PC-3 (cell line): Measurements from ENCODE around the gene RHOB. TPM values are rescaled to one million over a fixed set of nuclear protein-coding genes. Genes with fewer than 3 reads are reported as not detected.
A peak's percentile ranks its signal among the peaks of the same experiment; 100 is the strongest.

Source experiments
- ATAC-seq: fragments of 200-7000 bp; cut with Tn5 transposase; 2 replicates; pipeline ENCODE4 v1.9.1; 2020; ENCODE audit warnings: mild to moderate bottlenecking, moderate library complexity
- BruUV-seq: library from RNA; stranded (reverse); fragments of 400-500 nt; replicated peaks from 2 replicates; lab custom pipeline; 2021; lab: Mats Ljungman, UMichigan
- CTCF ChIA-PET: fragments of 300-600 bp; sonication (Branson Sonifier 250); formaldehyde crosslinking; loops from one replicate; lab custom pipeline; 2022; ENCODE audit warnings: antibody characterized with exemption; lab: Charles Lee
- POLR2A ChIA-PET: fragments of 300-600 bp; sonication (Branson Sonifier 250); formaldehyde crosslinking; loops from one replicate; lab custom pipeline; 2022; ENCODE audit warnings: antibody characterized with exemption; ENCODE audit not compliant: unreplicated experiment; lab: Charles Lee
- DNase-seq: peaks from one replicate; pipeline ENCODE4 v3.0.0-alpha.2; 2015
- H2AFZ ChIP-seq: fragments of 300-600 bp; sonication (generic); 2 replicates; pipeline ENCODE4 v1.6.0; 2016; ENCODE audit warnings: antibody characterized with exemption, low read length
- H3F3A ChIP-seq: fragments of 300-600 bp; sonication (generic); one replicate; pipeline ENCODE4 v1.6.0; 2017; ENCODE audit warnings: antibody characterized with exemption, low read length, control low read depth, mild to moderate bottlenecking; ENCODE audit not compliant: unreplicated experiment
- H3K27ac ChIP-seq: fragments of 300-600 bp; sonication (generic); 2 replicates; pipeline ENCODE4 v1.5.1; 2016; ENCODE audit warnings: mild to moderate bottlenecking, low read length
- H3K27me3 ChIP-seq: fragments of 300-600 bp; sonication (generic); 2 replicates; pipeline ENCODE4 v1.6.1; 2016; ENCODE audit warnings: low read length, mixed read lengths
- H3K36me3 ChIP-seq: fragments of 300-600 bp; sonication (generic); 2 replicates; pipeline ENCODE4 v1.6.1; 2016; ENCODE audit warnings: low read depth, mixed run types, low read length, mixed read lengths
- H3K4me1 ChIP-seq: fragments of 300-600 bp; sonication (generic); 2 replicates; pipeline ENCODE4 v1.5.1; 2016; ENCODE audit warnings: low read length; ENCODE audit not compliant: insufficient read depth
- H3K4me2 ChIP-seq: fragments of 300-600 bp; sonication (generic); 2 replicates; pipeline ENCODE4 v1.6.0; 2016; ENCODE audit warnings: low read length
- H3K4me3 ChIP-seq: fragments of 300-600 bp; sonication (generic); 2 replicates; pipeline ENCODE4 v1.5.1; 2016; ENCODE audit warnings: mild to moderate bottlenecking, low read length, mixed read lengths
- H3K79me2 ChIP-seq: fragments of 300-600 bp; sonication (generic); 2 replicates; pipeline ENCODE4 v1.6.1; 2017; ENCODE audit warnings: low read length, mixed read lengths
- H3K9ac ChIP-seq: fragments of 300-600 bp; sonication (generic); 2 replicates; pipeline ENCODE4 v1.6.0; 2016; ENCODE audit warnings: mild to moderate bottlenecking, low read length
- H3K9me2 ChIP-seq: fragments of 300-600 bp; sonication (generic); replicated peaks from 2 replicates; pipeline ENCODE4 v1.6.1; 2016; ENCODE audit warnings: mixed run types, low read length, mixed read lengths
- H3K9me3 ChIP-seq: fragments of 300-600 bp; sonication (generic); 2 replicates; pipeline ENCODE4 v1.6.1; 2016; ENCODE audit warnings: low read length, mixed read lengths
- H4K20me1 ChIP-seq: fragments of 300-600 bp; sonication (generic); 2 replicates; pipeline ENCODE4 v1.6.1; 2016; ENCODE audit warnings: low read length, mixed read lengths
- CTCF ChIP-seq: fragments of 300-600 bp; sonication (generic); conservative IDR thresholded peaks from 2 replicates; pipeline ENCODE4 v1.5.1; 2017; ENCODE audit warnings: antibody characterized with exemption, low read depth, mild to moderate bottlenecking, low read length
- EZH2 ChIP-seq: fragments of 300-600 bp; sonication (generic); IDR thresholded peaks from one replicate; pipeline ENCODE4 v1.6.1; 2017; ENCODE audit warnings: antibody characterized with exemption, mild to moderate bottlenecking, low read length; ENCODE audit not compliant: unreplicated experiment
- EZH2phosphoT487 ChIP-seq: fragments of 300-600 bp; sonication (generic); IDR thresholded peaks from 2 replicates; pipeline ENCODE4 v1.6.1; 2018; ENCODE audit warnings: mild to moderate bottlenecking, antibody characterized with exemption, low read length, borderline replicate concordance
- intact Hi-C: fragments of 100-400 bp; cut with micrococcal nuclease; formaldehyde crosslinking; loops from 2 replicates; pipeline ENCODE4 v1.9.0; 2023
- total RNA-seq: library from RNA; depleted of rRNA; stranded (reverse); fragments of >200 nt; gene quantifications from 2 replicates; pipeline ENCODE4 v1.2.3, GENCODE V29; 2014

Gene RHOB
- total RNA-seq, 1 experiment from 2014 or later: 88.5 TPM

- no peak overlapping the region for H3K4me2 ChIP-seq
- H3K79me2 ChIP-seq: no peaks in the 10 kb centered on the region
- no peaks in the 10 kb centered on the region for H3K9me2 ChIP-seq
- no peaks in the 10 kb centered on the region for H4K20me1 ChIP-seq
- intact Hi-C loops: no loop called here
- no peak overlapping the region for H2AFZ ChIP-seq
- no peaks in the 10 kb centered on the region for H3K4me1 ChIP-seq
- TF ChIP-seq EZH2phosphoT487 (no peak), EZH2 (no peak), CTCF (no peak)
- H3K27me3 ChIP-seq: no peaks in the 10 kb centered on the region
- ChIA-PET CTCF (no interaction called here), POLR2A (no interaction called here)
- H3K27ac ChIP-seq: no peak overlapping the region
- ATAC-seq (no peak), DNase-seq (no peak)
- no peaks in the 10 kb centered on the region for H3K9me3 ChIP-seq
- no TSS peak for BruUV-seq
- H3K36me3 ChIP-seq: no peaks in the 10 kb centered on the region
- no peak overlapping the region for H3K4me3 ChIP-seq
- H3F3A ChIP-seq: no peaks in the 10 kb centered on the region
- H3K9ac ChIP-seq: no peak overlapping the region
Measured at GRCh38 chr2:20487030-20487391, 40.1 kb downstream of the RHOB start.

- ATAC-seq (no peak), DNase-seq (no peak)
- POLR2A ChIA-PET: no interaction called here
- Histone ChIP-seq H3K27ac (no peak overlapping the region), H2AFZ (no peak overlapping the region), H3K9ac (no peak overlapping the region), H3K27me3 (no peaks in the 10 kb centered on the region), H3K4me1 (no peaks in the 10 kb centered on the region), H3K4me3 (no peak overlapping the region), H3K9me2 (no peaks in the 10 kb centered on the region), H4K20me1 (no peaks in the 10 kb centered on the region), H3K4me2 (no peak overlapping the region), H3K79me2 (no peaks in the 10 kb centered on the region), H3F3A (no peaks in the 10 kb centered on the region), H3K36me3 (no peaks in the 10 kb centered on the region), H3K9me3 (no peaks in the 10 kb centered on the region)
- CTCF ChIA-PET: no interaction called here
- BruUV-seq: no TSS peak
- intact Hi-C loops: no loop called here
- no peak for TF ChIP-seq EZH2phosphoT487
- no peak for TF ChIP-seq CTCF
- TF ChIP-seq EZH2: no peak
Measured at GRCh38 chr2:20487392-20488174, 40.7 kb downstream of the RHOB start.

- POLR2A ChIA-PET: no interaction called here
- no peak overlapping the region for H3K27ac ChIP-seq
Measured at GRCh38 chr2:20488201-20488641, 41.3 kb downstream of the RHOB start.

More at GRCh38 chr2:20488201-20488641, 41.3 kb downstream of the RHOB start:
- no peaks in the 10 kb centered on the region for H3K9me2 ChIP-seq
- ATAC-seq (no peak), DNase-seq (no peak)
- CTCF ChIA-PET: no interaction called here
- H3K36me3 ChIP-seq: no peaks in the 10 kb centered on the region
- H3K27me3 ChIP-seq: no peaks in the 10 kb centered on the region
- TF ChIP-seq EZH2: no peak
- TF ChIP-seq EZH2phosphoT487: no peak
- TF ChIP-seq CTCF: no peak
- intact Hi-C loops: no loop called here
- H3K4me2 ChIP-seq: no peak overlapping the region
- no TSS peak for BruUV-seq
- no peaks in the 10 kb centered on the region for H3K79me2 ChIP-seq
- no peaks in the 10 kb centered on the region for H3F3A ChIP-seq
- no peak overlapping the region for H3K4me3 ChIP-seq
- H4K20me1 ChIP-seq: no peaks in the 10 kb centered on the region
- H3K9ac ChIP-seq: no peak overlapping the region
- peak overlapping the region; percentile 36; the same call in 1 of the 2 replicates for H2AFZ ChIP-seq
- H3K9me3 ChIP-seq: no peaks in the 10 kb centered on the region
- no peaks in the 10 kb centered on the region for H3K4me1 ChIP-seq
